DND-41 (cell line): ENCODE data around the gene DIAPH1.

Source experiments
- ATAC-seq: fragments of 200-7000 bp; cut with Tn5 transposase; 3 replicates; pipeline ENCODE4 v1.9.1; 2021; ENCODE audit warnings: low read depth; ENCODE audit not compliant: insufficient read depth
- DNase-seq: peaks from one replicate; pipeline ENCODE4 v3.0.0-alpha.2; 2020
- H2AFZ ChIP-seq: 2 replicates; pipeline ENCODE4 v1.6.0; 2012; ENCODE audit warnings: low read depth, low read length
- H3K27ac ChIP-seq: 2 replicates; pipeline ENCODE4 v1.5.1; 2012; ENCODE audit warnings: low read length, inconsistent platforms
- H3K27me3 ChIP-seq: fragments of 200-600 bp; sonication (generic); 2 replicates; pipeline ENCODE4 v1.6.0; 2012; ENCODE audit warnings: low read length, mild to moderate bottlenecking, inconsistent platforms; ENCODE audit not compliant: insufficient read depth, poor library complexity
- H3K36me3 ChIP-seq: 2 replicates; pipeline ENCODE4 v1.5.1; 2012; ENCODE audit warnings: low read length, inconsistent platforms; ENCODE audit not compliant: insufficient read depth
- H3K4me1 ChIP-seq: 2 replicates; pipeline ENCODE4 v1.5.1; 2012; ENCODE audit warnings: mild to moderate bottlenecking, low read length; ENCODE audit not compliant: insufficient read depth
- H3K4me2 ChIP-seq: 2 replicates; pipeline ENCODE4 v1.6.0; 2012; ENCODE audit warnings: mild to moderate bottlenecking, moderate library complexity, low read length, inconsistent platforms; ENCODE audit not compliant: insufficient read depth
- H3K4me3 ChIP-seq, 2 experiments: fragments of 200-600 bp in 1 of 2; shearing (Covaris generic) in 1 of 2; 2 replicates each; pipeline ENCODE4 v1.5.1; 2012 to 2016; ENCODE audit warnings: inconsistent platforms in 2 of 2, low read length in 2 of 2, mild to moderate bottlenecking in 2 of 2, low read depth in 1 of 2, moderate library complexity in 1 of 2
- H3K79me2 ChIP-seq: 2 replicates; pipeline ENCODE4 v1.6.0; 2012; ENCODE audit warnings: low read length, inconsistent platforms; ENCODE audit not compliant: insufficient read depth
- H3K9ac ChIP-seq: 2 replicates; pipeline ENCODE4 v1.6.0; 2012; ENCODE audit warnings: low read depth, mild to moderate bottlenecking, inconsistent platforms, low read length, moderate library complexity
- H3K9me3 ChIP-seq: 2 replicates; pipeline ENCODE4 v1.5.1; 2012; ENCODE audit warnings: low read length, moderate library complexity, mild to moderate bottlenecking, inconsistent platforms; ENCODE audit not compliant: insufficient read depth, severe bottlenecking
- H4K20me1 ChIP-seq: 2 replicates; pipeline ENCODE4 v1.6.0; 2012; ENCODE audit warnings: low read length; ENCODE audit not compliant: insufficient read depth
- CTCF ChIP-seq: IDR thresholded peaks from 2 replicates; pipeline ENCODE4 v1.5.1; 2012; ENCODE audit warnings: borderline replicate concordance, low read length, moderate library complexity, mild to moderate bottlenecking; ENCODE audit not compliant: poor library complexity, severe bottlenecking; ENCODE audit errors: extremely low read depth
- EZH2 ChIP-seq: IDR thresholded peaks from 3 replicates; pipeline ENCODE4 v1.6.1; 2012; ENCODE audit warnings: borderline replicate concordance, low read depth, mild to moderate bottlenecking, moderate library complexity, low read length, inconsistent platforms; ENCODE audit not compliant: severe bottlenecking

DIAPH1 gene

GRCh38 chr5:141605523-141606277 lies 13.1 kb downstream of the DIAPH1 start:
- H3K4me3 ChIP-seq = peak overlapping the region in 1 of 2 experiments; percentile 45; a peak in 2 of 4 replicates
- H2AFZ ChIP-seq = peak overlapping the region; percentile 61; the same call in 1 of the 2 replicates
- peaks cover 93% of the 10 kb centered on the region for H3K4me1 ChIP-seq
- no peaks in the 10 kb centered on the region for H3K9me3 ChIP-seq
- H3K9ac ChIP-seq = peak overlapping the region; percentile 56
- peaks cover 6% of the 10 kb centered on the region; the same call in 1 of the 2 replicates for H4K20me1 ChIP-seq
- H3K36me3 ChIP-seq = peaks cover 13% of the 10 kb centered on the region; the same call in 1 of the 2 replicates
- peaks cover 91% of the 10 kb centered on the region for H3K79me2 ChIP-seq
- H3K4me2 ChIP-seq = peak overlapping the region; percentile 57
- TF ChIP-seq CTCF = peak; percentile 7
- no peak for TF ChIP-seq EZH2
- peak overlapping the region; percentile 92 for H3K27ac ChIP-seq
- peak; percentile 88 for DNase-seq
- no peaks in the 10 kb centered on the region for H3K27me3 ChIP-seq
- peak; percentile 96 for ATAC-seq

- no peak overlapping the region for H2AFZ ChIP-seq
- peaks cover 14% of the 10 kb centered on the region for H4K20me1 ChIP-seq
- peak overlapping the region; percentile 57 for H3K4me2 ChIP-seq
- ATAC-seq (no peak), DNase-seq (peak; percentile 42)
- H3K27ac ChIP-seq = peak overlapping the region; percentile 92
- H3K4me3 ChIP-seq = no peak overlapping the region
- H3K9me3 ChIP-seq = no peaks in the 10 kb centered on the region
- peaks cover 92% of the 10 kb centered on the region for H3K79me2 ChIP-seq
- H3K4me1 ChIP-seq = peaks cover 95% of the 10 kb centered on the region
- peak overlapping the region; percentile 56 for H3K9ac ChIP-seq
- no peaks in the 10 kb centered on the region for H3K27me3 ChIP-seq
- peaks cover 4% of the 10 kb centered on the region for H3K36me3 ChIP-seq
- TF ChIP-seq EZH2 (no peak), CTCF (no peak)
Measured at GRCh38 chr5:141603923-141604717, 14.7 kb downstream of the DIAPH1 start.

DNA sequence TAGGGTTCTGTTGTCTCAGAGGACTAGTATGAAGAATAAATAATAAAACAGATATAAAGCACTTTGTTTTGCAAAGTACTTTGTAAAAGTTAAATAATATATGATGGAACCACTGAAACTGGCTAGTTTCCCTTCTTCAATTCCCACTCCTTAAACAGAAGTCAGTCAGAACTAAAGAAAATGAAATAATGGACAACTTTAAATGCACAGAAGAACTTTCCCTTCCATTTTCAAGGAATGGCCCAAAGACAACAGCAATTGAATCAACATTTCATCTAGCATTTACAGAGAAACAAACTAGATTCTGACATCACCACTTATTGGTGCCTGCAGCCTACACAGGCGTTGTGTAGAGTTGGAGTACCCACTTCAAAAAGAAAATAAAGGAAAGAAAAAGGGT lies 16.2 kb downstream of the DIAPH1 start:
- no peaks in the 10 kb centered on the region for H3K27me3 ChIP-seq
- H3K36me3 ChIP-seq = peaks cover 8% of the 10 kb centered on the region
- ATAC-seq = no peak
- H2AFZ ChIP-seq = no peak overlapping the region
- H3K4me1 ChIP-seq = peaks cover 93% of the 10 kb centered on the region
- H3K9ac ChIP-seq = peak overlapping the region; percentile 7; the same call in 1 of the 2 replicates
- H3K4me3 ChIP-seq = no peak overlapping the region
- peaks cover 92% of the 10 kb centered on the region for H3K79me2 ChIP-seq
- no peak for TF ChIP-seq EZH2
- TF ChIP-seq CTCF = no peak
- DNase-seq = no peak
- H3K27ac ChIP-seq = peak overlapping the region; percentile 92
- 0 out of 2 replicates have a peak overlapping the region, but pooled peaks have one; percentile 15 for H3K4me2 ChIP-seq
- H4K20me1 ChIP-seq = peaks cover 26% of the 10 kb centered on the region
- no peaks in the 10 kb centered on the region for H3K9me3 ChIP-seq
